ENCODE results near the gene CHML. TPM values are rescaled to one million over a fixed set of nuclear protein-coding genes. Genes with fewer than 3 reads are reported as not detected.
A peak's percentile ranks its signal among the peaks of the same experiment; 100 is the strongest.

CHML gene
- total and polyA plus RNA-seq, 2 of the 8 experiments (the other 6 are each of a cell fraction or from before 2014, with no cell fraction given): 11.5 to 82.4 TPM

- TF ChIP-seq, protein P1, sequence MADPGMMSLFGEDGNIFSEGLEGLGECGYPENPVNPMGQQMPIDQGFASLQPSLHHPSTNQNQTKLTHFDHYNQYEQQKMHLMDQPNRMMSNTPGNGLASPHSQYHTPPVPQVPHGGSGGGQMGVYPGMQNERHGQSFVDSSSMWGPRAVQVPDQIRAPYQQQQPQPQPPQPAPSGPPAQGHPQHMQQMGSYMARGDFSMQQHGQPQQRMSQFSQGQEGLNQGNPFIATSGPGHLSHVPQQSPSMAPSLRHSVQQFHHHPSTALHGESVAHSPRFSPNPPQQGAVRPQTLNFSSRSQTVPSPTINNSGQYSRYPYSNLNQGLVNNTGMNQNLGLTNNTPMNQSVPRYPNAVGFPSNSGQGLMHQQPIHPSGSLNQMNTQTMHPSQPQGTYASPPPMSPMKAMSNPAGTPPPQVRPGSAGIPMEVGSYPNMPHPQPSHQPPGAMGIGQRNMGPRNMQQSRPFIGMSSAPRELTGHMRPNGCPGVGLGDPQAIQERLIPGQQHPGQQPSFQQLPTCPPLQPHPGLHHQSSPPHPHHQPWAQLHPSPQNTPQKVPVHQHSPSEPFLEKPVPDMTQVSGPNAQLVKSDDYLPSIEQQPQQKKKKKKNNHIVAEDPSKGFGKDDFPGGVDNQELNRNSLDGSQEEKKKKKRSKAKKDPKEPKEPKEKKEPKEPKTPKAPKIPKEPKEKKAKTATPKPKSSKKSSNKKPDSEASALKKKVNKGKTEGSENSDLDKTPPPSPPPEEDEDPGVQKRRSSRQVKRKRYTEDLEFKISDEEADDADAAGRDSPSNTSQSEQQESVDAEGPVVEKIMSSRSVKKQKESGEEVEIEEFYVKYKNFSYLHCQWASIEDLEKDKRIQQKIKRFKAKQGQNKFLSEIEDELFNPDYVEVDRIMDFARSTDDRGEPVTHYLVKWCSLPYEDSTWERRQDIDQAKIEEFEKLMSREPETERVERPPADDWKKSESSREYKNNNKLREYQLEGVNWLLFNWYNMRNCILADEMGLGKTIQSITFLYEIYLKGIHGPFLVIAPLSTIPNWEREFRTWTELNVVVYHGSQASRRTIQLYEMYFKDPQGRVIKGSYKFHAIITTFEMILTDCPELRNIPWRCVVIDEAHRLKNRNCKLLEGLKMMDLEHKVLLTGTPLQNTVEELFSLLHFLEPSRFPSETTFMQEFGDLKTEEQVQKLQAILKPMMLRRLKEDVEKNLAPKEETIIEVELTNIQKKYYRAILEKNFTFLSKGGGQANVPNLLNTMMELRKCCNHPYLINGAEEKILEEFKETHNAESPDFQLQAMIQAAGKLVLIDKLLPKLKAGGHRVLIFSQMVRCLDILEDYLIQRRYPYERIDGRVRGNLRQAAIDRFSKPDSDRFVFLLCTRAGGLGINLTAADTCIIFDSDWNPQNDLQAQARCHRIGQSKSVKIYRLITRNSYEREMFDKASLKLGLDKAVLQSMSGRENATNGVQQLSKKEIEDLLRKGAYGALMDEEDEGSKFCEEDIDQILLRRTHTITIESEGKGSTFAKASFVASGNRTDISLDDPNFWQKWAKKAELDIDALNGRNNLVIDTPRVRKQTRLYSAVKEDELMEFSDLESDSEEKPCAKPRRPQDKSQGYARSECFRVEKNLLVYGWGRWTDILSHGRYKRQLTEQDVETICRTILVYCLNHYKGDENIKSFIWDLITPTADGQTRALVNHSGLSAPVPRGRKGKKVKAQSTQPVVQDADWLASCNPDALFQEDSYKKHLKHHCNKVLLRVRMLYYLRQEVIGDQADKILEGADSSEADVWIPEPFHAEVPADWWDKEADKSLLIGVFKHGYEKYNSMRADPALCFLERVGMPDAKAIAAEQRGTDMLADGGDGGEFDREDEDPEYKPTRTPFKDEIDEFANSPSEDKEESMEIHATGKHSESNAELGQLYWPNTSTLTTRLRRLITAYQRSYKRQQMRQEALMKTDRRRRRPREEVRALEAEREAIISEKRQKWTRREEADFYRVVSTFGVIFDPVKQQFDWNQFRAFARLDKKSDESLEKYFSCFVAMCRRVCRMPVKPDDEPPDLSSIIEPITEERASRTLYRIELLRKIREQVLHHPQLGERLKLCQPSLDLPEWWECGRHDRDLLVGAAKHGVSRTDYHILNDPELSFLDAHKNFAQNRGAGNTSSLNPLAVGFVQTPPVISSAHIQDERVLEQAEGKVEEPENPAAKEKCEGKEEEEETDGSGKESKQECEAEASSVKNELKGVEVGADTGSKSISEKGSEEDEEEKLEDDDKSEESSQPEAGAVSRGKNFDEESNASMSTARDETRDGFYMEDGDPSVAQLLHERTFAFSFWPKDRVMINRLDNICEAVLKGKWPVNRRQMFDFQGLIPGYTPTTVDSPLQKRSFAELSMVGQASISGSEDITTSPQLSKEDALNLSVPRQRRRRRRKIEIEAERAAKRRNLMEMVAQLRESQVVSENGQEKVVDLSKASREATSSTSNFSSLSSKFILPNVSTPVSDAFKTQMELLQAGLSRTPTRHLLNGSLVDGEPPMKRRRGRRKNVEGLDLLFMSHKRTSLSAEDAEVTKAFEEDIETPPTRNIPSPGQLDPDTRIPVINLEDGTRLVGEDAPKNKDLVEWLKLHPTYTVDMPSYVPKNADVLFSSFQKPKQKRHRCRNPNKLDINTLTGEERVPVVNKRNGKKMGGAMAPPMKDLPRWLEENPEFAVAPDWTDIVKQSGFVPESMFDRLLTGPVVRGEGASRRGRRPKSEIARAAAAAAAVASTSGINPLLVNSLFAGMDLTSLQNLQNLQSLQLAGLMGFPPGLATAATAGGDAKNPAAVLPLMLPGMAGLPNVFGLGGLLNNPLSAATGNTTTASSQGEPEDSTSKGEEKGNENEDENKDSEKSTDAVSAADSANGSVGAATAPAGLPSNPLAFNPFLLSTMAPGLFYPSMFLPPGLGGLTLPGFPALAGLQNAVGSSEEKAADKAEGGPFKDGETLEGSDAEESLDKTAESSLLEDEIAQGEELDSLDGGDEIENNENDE (IDR thresholded peaks at IDR 0.05; ENCODE audit: insufficient replicate concordance, low read length): no peak
- TF ChIP-seq CHD2 (IDR thresholded peaks at IDR 0.05; ENCODE audit: low read length) (no peak), POLR2AphosphoS5 (IDR thresholded peaks at IDR 0.05; ENCODE audit: low read depth, low read length) (peak; percentile 84), NRF1 (IDR thresholded peaks at IDR 0.05; ENCODE audit: low read depth, low read length) (no peak), RXRA (IDR thresholded peaks at IDR 0.05; ENCODE audit: insufficient read depth, low read depth, low read length) (no peak), MAFK (IDR thresholded peaks at IDR 0.05; ENCODE audit: low read depth, low read length) (no peak), POLR2A (IDR thresholded peaks at IDR 0.05; ENCODE audit: control extremely low read depth in 1 of 2, low read depth in 2 of 2, low read length in 2 of 2) (no peak), TEAD4 (IDR thresholded peaks at IDR 0.05; ENCODE audit: low read depth, low read length) (no peak), EP300 (IDR thresholded peaks at IDR 0.05; ENCODE audit: borderline replicate concordance in 1 of 2, low read depth in 2 of 2, low read length in 2 of 2) (no peak), SRF (IDR thresholded peaks at IDR 0.05; ENCODE audit: low read depth, low read length) (no peak), HDAC6 (IDR thresholded peaks at IDR 0.05; ENCODE audit: low read depth, low read length) (no peak), ZNF274 (IDR thresholded peaks at IDR 0.05; ENCODE audit: borderline replicate concordance, extremely low read depth, low read length) (no peak)
These were observed 483 bp downstream of the CHML start (continued) for GRCh38 chr1:241639623-241640148.

Data from H1 (cell line).